OCI-LY7 (cell line): ENCODE data around the gene BMERB1.
"Not testable (repeated sequence)": the region's sequence is repeated elsewhere in the genome, so short reads cannot be mapped to it uniquely, and the experiment has no call there.

Experiments used
- EZH2phosphoT487 ChIP-seq: fragments of 200-600 bp; sonication (generic); IDR thresholded peaks from 2 replicates; pipeline ENCODE4 v1.6.1; 2018; ENCODE audit warnings: low read depth, borderline replicate concordance, mild to moderate bottlenecking, mixed run types, antibody characterized with exemption, low read length, moderate library complexity, mixed read lengths
- TF ChIP-seq, protein P1 (sequence below): fragments of 200-600 bp; sonication (generic); conservative IDR thresholded peaks from 2 replicates; pipeline ENCODE4 v1.5.1; 2014; ENCODE audit warnings: mild to moderate bottlenecking, antibody characterized with exemption, low read length, moderate library complexity, mixed read lengths

DNA sequence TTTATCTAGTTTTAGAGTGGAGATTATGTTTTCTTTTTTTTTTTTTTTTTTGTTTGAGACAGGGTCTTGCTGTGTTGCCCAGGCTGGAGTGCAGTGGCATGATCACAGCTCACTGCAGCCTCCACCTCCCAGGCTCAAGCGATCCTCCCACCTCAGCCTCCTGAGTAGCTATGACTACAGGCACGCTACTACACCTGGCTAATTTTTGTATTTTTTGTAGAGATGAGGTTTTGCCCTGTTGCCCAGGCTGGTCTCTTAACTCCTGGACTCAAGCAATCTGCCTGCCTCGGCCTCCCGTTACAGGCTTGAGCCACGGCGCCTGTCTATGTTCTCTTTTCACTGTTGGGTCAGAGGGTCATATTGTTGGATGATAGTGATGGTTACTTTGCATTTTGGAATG lies 34.1 kb upstream of the BMERB1 start:
- TF ChIP-seq, protein P1, sequence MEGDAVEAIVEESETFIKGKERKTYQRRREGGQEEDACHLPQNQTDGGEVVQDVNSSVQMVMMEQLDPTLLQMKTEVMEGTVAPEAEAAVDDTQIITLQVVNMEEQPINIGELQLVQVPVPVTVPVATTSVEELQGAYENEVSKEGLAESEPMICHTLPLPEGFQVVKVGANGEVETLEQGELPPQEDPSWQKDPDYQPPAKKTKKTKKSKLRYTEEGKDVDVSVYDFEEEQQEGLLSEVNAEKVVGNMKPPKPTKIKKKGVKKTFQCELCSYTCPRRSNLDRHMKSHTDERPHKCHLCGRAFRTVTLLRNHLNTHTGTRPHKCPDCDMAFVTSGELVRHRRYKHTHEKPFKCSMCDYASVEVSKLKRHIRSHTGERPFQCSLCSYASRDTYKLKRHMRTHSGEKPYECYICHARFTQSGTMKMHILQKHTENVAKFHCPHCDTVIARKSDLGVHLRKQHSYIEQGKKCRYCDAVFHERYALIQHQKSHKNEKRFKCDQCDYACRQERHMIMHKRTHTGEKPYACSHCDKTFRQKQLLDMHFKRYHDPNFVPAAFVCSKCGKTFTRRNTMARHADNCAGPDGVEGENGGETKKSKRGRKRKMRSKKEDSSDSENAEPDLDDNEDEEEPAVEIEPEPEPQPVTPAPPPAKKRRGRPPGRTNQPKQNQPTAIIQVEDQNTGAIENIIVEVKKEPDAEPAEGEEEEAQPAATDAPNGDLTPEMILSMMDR: not testable (repeated sequence)
- TF ChIP-seq EZH2phosphoT487: not testable (repeated sequence)
